Astrocyte (in vitro differentiated cells and primary cell): ENCODE results near the gene TMEM37. TPM values are rescaled to one million over a fixed set of nuclear protein-coding genes. Genes with fewer than 3 reads are reported as not detected.

Experiments used
- DNase-seq: peaks from one replicate; pipeline ENCODE4 v3.0.0-alpha.2; 2010; ENCODE audit warnings: low read depth
- FAIRE-seq: peaks from 2 replicates; lab custom pipeline; 2011; peaks lifted over from hg19 to GRCh38; lab: Jason Lieb, UNC
- H2AFZ ChIP-seq: 2 replicates; pipeline ENCODE4 v1.6.0; 2012; ENCODE audit warnings: low read depth, low read length, inconsistent platforms
- H3K27ac ChIP-seq: 2 replicates; pipeline ENCODE4 v1.5.1; 2011; ENCODE audit warnings: low read depth, low read length, inconsistent platforms
- H3K27me3 ChIP-seq: 2 replicates; pipeline ENCODE4 v1.6.0; 2011; ENCODE audit warnings: low read length, inconsistent platforms; ENCODE audit not compliant: insufficient read depth
- H3K36me3 ChIP-seq: 2 replicates; pipeline ENCODE4 v1.5.1; 2011; ENCODE audit warnings: low read length, inconsistent platforms; ENCODE audit not compliant: insufficient read depth
- H3K4me1 ChIP-seq: 2 replicates; pipeline ENCODE4 v1.5.1; 2011; ENCODE audit warnings: low read length, inconsistent platforms; ENCODE audit not compliant: insufficient read depth
- H3K4me2 ChIP-seq: 2 replicates; pipeline ENCODE4 v1.6.0; 2012; ENCODE audit warnings: low read length, inconsistent platforms
- H3K4me3 ChIP-seq: 2 replicates; pipeline ENCODE4 v1.5.1; 2011; ENCODE audit warnings: low read depth, mild to moderate bottlenecking, low read length, inconsistent platforms; ENCODE audit not compliant: insufficient read depth
- H3K79me2 ChIP-seq: 2 replicates; pipeline ENCODE4 v1.6.0; 2012; ENCODE audit warnings: mild to moderate bottlenecking, low read length, inconsistent platforms; ENCODE audit not compliant: insufficient read depth
- H3K9ac ChIP-seq: 2 replicates; pipeline ENCODE4 v1.6.0; 2012; ENCODE audit warnings: mild to moderate bottlenecking, low read length, inconsistent platforms
- H3K9me3 ChIP-seq: 2 replicates; pipeline ENCODE4 v1.5.1; 2012; ENCODE audit warnings: low read depth, mild to moderate bottlenecking, low read length, inconsistent platforms; ENCODE audit not compliant: insufficient read depth
- H4K20me1 ChIP-seq: 2 replicates; pipeline ENCODE4 v1.6.0; 2012; ENCODE audit warnings: low read length, inconsistent platforms; ENCODE audit not compliant: insufficient read depth
- H3K27ac Mint-ChIP-seq: one replicate; pipeline ENCODE4 v1.8.0; 2021; ENCODE audit warnings: mild to moderate bottlenecking, mixed read lengths; ENCODE audit not compliant: unreplicated experiment
- H3K27me3 Mint-ChIP-seq: one replicate; pipeline ENCODE4 v1.8.0; 2021; ENCODE audit warnings: low read depth, mixed read lengths; ENCODE audit not compliant: unreplicated experiment
- H3K36me3 Mint-ChIP-seq: one replicate; pipeline ENCODE4 v1.8.0; 2021; ENCODE audit warnings: low read depth, mixed read lengths; ENCODE audit not compliant: unreplicated experiment
- H3K4me1 Mint-ChIP-seq: one replicate; pipeline ENCODE4 v1.8.0; 2021; ENCODE audit warnings: low read depth, mixed read lengths; ENCODE audit not compliant: unreplicated experiment
- H3K4me3 Mint-ChIP-seq: one replicate; pipeline ENCODE4 v1.8.0; 2021; ENCODE audit warnings: mild to moderate bottlenecking, moderate library complexity, mixed read lengths; ENCODE audit not compliant: unreplicated experiment
- H3K9me3 Mint-ChIP-seq: one replicate; pipeline ENCODE4 v1.8.0; 2021; ENCODE audit warnings: mild to moderate bottlenecking, mixed read lengths; ENCODE audit not compliant: unreplicated experiment
- CTCF ChIP-seq: IDR thresholded peaks from 2 replicates; pipeline ENCODE4 v1.5.1; 2011; ENCODE audit warnings: low read depth, mild to moderate bottlenecking, inconsistent platforms, low read length, moderate library complexity; ENCODE audit not compliant: insufficient read depth
- EZH2 ChIP-seq: IDR thresholded peaks from 2 replicates; pipeline ENCODE4 v1.6.1; 2012; ENCODE audit warnings: mild to moderate bottlenecking, low read length, inconsistent platforms; ENCODE audit not compliant: insufficient read depth
- total RNA-seq: library from RNA; stranded (reverse); gene quantifications from 2 replicates; pipeline ENCODE4 v1.2.1, GENCODE V29; 2021

Gene TMEM37
- total RNA-seq, 1 donor from 2014 or later, result 1.6 TPM

- peaks cover 1% of the 10 kb centered on the region for H3K4me1 Mint-ChIP-seq
- DNase-seq, result peak; percentile 48
These were observed 559 bp downstream of the TMEM37 start for GRCh38 chr2:119431976-119432850.

GRCh38 chr2:119432851-119433522 lies 1.3 kb downstream of the TMEM37 start:
- Mint-ChIP-seq H3K27me3 (peaks cover 51% of the 10 kb centered on the region), H3K4me3 (peak overlapping the region; percentile 82), H3K36me3 (peaks cover 4% of the 10 kb centered on the region), H3K27ac (no peak overlapping the region), H3K4me1 (peaks cover 1% of the 10 kb centered on the region), H3K9me3 (peaks cover 5% of the 10 kb centered on the region)
- Histone ChIP-seq H3K9me3 (no peaks in the 10 kb centered on the region), H3K36me3 (no peaks in the 10 kb centered on the region), H3K4me1 (peaks cover 13% of the 10 kb centered on the region), H3K79me2 (no peaks in the 10 kb centered on the region), H4K20me1 (peaks cover 7% of the 10 kb centered on the region), H3K4me3 (no peak overlapping the region), H3K4me2 (peak overlapping the region; percentile 86), H3K27me3 (peaks cover 5% of the 10 kb centered on the region), H3K27ac (no peak overlapping the region), H2AFZ (peak overlapping the region; percentile 75), H3K9ac (no peak overlapping the region)
- no peak for FAIRE-seq
- no peak for TF ChIP-seq EZH2
- no peak for TF ChIP-seq CTCF
- no peak for DNase-seq

More at GRCh38 chr2:119431976-119432850, 559 bp downstream of the TMEM37 start:
- Histone ChIP-seq H3K27ac (no peak overlapping the region), H2AFZ (peak overlapping the region; percentile 75), H3K4me3 (peak overlapping the region; percentile 47), H3K27me3 (peaks cover 13% of the 10 kb centered on the region), H3K79me2 (no peaks in the 10 kb centered on the region), H3K9ac (peak overlapping the region; percentile 54), H3K4me1 (peaks cover 13% of the 10 kb centered on the region), H3K36me3 (no peaks in the 10 kb centered on the region), H4K20me1 (peaks cover 7% of the 10 kb centered on the region), H3K4me2 (peak overlapping the region; percentile 86), H3K9me3 (no peaks in the 10 kb centered on the region)
- FAIRE-seq, result peak; percentile 39
- Mint-ChIP-seq H3K9me3 (peaks cover 5% of the 10 kb centered on the region), H3K36me3 (peaks cover 3% of the 10 kb centered on the region), H3K4me3 (peak overlapping the region; percentile 82), H3K27me3 (peaks cover 56% of the 10 kb centered on the region), H3K27ac (peak overlapping the region; percentile 77)
- TF ChIP-seq EZH2 (no peak), CTCF (no peak)
